HG02798 (cell line): ENCODE data around the gene SKI.

Experiments used
- ATAC-seq: cut with Tn5 transposase; IDR thresholded peaks from one replicate; pipeline ENCODE4 v1.9.1; 2021; ENCODE audit warnings: mild to moderate bottlenecking; ENCODE audit not compliant: unreplicated experiment, poor library complexity

SKI gene

GRCh38 chr1:2193514-2194281, 34.4 kb upstream of the SKI start:
- ATAC-seq = no peak

- ATAC-seq = peak; percentile 43
These were observed 33.7 kb upstream of the SKI start, which contains the start of gene FAAP20 for GRCh38 chr1:2194319-2194897. FAAP20 (minus strand) TSS chr1:2194772; CDS start chr1:2194749, 23 bp downstream.

GRCh38 chr1:2194898-2195673, 33.0 kb upstream of the SKI start:
- ATAC-seq = peak; percentile 61

GRCh38 chr1:2195785-2196184, 32.3 kb upstream of the SKI start:
- no peak for ATAC-seq

GRCh38 chr1:2196901-2197638, 31.0 kb upstream of the SKI start:
- no peak for ATAC-seq

GRCh38 chr1:2197707-2198165, 30.4 kb upstream of the SKI start:
- ATAC-seq = no peak

GRCh38 chr1:2198571-2198970, 29.5 kb upstream of the SKI start:
- no peak for ATAC-seq

- peak; percentile 28 for ATAC-seq
These were observed 28.9 kb upstream of the SKI start for GRCh38 chr1:2199042-2199810.

GRCh38 chr1:2200308-2200943, 27.7 kb upstream of the SKI start:
- no peak for ATAC-seq

GRCh38 chr1:2201062-2201461, 27.1 kb upstream of the SKI start:
- no peak for ATAC-seq

- no peak for ATAC-seq
These were observed 26.0 kb upstream of the SKI start for GRCh38 chr1:2202008-2202575.

- no peak for ATAC-seq
These were observed 25.1 kb upstream of the SKI start for GRCh38 chr1:2202843-2203601.

GRCh38 chr1:2203671-2204414, 24.3 kb upstream of the SKI start:
- no peak for ATAC-seq

- no peak for ATAC-seq
These were observed 23.5 kb upstream of the SKI start for GRCh38 chr1:2204415-2205190.

GRCh38 chr1:2205191-2205952, 22.7 kb upstream of the SKI start:
- ATAC-seq = peak; percentile 81
